GM19239 (cell line): ENCODE measurements around the gene ARL11.
"Not testable (repeated sequence)": the region's sequence is repeated elsewhere in the genome, so short reads cannot be mapped to it uniquely, and the experiment has no call there.

Experiments
- DNase-seq: peaks from one replicate; pipeline ENCODE4 v3.0.0; 2011; ENCODE audit warnings: low spot score; ENCODE audit not compliant: insufficient read length
- FAIRE-seq: peaks from 2 replicates; lab custom pipeline; 2011; peaks lifted over from hg19 to GRCh38; lab: Jason Lieb, UNC

ARL11 gene

GRCh38 chr13:49610176-49610575 lies 18.1 kb upstream of the ARL11 start:
- FAIRE-seq (no peak), DNase-seq (no peak)

GRCh38 chr13:49612042-49612441 lies 16.3 kb upstream of the ARL11 start:
- not testable (repeated sequence) for DNase-seq, FAIRE-seq

DNA sequence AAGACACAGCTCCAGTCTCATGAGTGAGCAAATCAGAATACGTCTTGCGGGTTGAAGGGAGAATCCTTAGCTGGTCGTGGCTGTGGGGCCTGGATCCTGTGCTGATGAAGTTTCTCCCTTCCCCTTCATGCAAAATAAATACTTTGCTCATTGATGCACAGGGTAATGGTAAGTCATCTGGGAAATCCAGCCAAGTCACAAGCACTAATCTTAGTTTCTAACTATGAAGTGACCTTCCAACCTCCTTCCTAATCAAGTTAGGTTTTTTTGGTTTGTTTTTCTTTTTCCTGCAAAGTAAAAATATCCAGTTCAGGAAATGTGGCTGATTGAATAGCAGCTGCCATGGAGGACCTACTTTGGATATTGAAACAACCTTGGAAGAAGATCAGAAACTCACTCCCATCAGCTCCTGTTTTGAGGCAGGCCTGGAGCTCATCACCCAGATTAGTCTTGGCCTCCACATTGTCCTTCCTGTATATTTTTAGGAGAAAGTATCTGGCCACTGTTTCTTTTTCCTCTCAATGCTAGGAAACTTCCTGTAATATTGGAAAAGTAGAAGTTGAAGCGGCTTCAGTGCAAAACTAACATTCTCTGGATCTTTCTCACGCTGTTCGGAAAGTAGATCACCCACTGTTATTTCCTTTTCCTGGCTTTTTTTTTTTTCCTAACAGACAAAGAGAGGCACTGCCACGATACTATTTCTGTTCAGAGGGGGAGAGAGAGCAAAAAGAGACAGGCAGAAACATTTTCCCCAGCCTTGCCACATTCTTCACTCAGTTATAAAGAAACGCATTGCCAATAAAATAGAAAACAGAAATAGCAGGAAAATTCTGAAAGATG lies 12.3 kb upstream of the ARL11 start:
- DNase-seq = no peak
- FAIRE-seq = no peak

DNA sequence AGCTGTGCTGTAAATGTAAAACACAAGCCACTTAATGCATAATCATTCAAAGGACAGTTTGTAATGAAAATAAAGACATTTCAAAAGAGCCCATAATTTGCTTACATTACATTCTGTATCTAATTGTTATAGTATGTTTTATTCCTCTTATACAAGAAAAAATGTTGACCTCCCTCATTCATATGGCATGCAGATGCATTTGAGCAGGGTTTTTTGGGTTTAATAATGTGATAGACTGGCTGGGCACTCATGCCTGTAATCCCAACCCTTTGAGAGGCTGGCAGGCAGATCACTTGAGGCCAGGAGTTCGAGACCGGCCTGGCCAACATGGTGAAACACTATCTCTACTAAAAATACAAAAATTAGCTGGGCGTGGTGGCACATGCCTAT lies 11.6 kb upstream of the ARL11 start:
- no peak for DNase-seq
- FAIRE-seq = no peak

GRCh38 chr13:49620170-49620621 lies 8.1 kb upstream of the ARL11 start:
- DNase-seq (peak; percentile 40), FAIRE-seq (peak; percentile 59)

DNA sequence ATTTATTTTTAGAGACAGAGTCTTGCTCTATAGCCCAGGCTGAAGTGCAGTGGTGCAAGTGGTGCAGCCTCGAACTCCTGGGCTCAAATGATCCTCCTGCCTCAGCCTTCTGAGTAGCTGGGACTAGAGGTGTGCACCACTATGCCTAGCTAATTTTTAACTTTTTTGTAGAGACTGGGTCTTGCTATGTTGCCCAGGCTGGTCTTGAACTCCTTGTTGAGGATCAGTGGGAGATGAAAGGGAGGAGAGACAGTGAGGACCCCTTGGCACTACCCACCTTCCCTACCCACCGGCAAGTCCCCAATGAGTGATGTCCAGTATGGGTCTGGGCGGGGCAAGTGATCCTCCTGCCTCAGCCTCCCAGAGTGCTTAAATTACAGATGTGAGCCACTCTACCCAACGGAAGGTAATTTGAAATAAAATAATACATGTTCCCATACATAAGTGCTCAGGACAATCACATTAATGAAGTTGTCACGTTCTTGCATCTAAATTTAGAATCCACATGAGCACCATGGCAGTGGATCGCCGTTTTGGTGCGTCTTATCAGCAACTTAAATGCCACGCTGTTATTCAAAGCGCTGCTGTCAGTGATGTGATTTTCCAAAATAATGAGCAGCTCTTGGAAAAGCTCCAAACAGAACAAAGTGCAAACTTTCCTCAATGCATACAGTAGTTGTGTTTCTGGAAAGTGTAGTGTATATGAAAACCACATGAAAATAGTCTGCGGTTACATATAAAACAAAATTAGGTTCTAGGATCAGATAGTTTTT lies 5.9 kb upstream of the ARL11 start:
- no peak for FAIRE-seq
- no peak for DNase-seq

DNA sequence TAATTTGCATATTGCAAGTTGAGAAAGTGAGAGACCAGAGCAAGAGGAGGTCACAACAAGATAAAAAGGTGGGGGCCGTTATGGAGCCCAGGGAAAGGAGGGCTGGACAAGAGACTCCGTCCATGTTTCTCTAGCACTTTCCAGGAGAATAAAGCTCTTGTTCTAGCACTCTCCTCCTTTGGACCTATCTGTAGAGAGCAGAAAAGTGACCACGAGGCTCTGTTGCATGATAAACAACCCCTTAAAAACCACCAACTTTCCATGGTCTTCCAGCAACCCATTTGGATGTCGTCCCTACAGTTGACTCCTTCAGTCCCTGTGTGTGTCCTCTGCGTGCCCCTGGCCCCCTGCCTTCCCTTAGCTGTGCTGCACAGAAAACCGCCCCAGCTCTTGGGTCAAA lies 4.1 kb upstream of the ARL11 start:
- DNase-seq (no peak), FAIRE-seq (no peak)

GRCh38 chr13:49625392-49626079 lies 2.8 kb upstream of the ARL11 start:
- no peak for FAIRE-seq

GRCh38 chr13:49629196-49629938 lies 1.1 kb downstream of the ARL11 start:
- DNase-seq = no peak
- FAIRE-seq = no peak

More at GRCh38 chr13:49625392-49626079, 2.8 kb upstream of the ARL11 start:
- DNase-seq = no peak

DNA sequence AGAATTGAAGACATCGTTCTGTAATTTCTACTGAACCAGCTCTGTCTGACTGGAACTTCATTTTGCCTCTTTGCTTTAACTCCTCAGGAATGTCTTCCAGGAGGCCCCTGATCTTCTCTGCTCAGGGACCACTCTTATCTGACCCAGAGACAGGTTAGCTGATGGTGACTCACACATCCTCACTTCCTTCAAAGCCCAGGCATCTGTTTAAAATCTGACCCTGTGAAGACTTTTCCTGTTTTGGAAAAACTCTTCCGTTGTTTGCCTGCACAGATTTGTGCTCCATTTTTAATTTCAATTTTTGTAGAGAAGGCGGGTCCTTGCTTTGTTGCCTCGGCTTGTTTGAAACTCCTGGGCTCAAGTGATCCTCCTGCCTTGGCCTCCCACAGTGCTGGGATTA lies 1.6 kb downstream of the ARL11 start:
- DNase-seq (no peak), FAIRE-seq (no peak)

GRCh38 chr13:49630580-49630979 lies 2.3 kb downstream of the ARL11 start:
- FAIRE-seq (no peak), DNase-seq (no peak)

DNA sequence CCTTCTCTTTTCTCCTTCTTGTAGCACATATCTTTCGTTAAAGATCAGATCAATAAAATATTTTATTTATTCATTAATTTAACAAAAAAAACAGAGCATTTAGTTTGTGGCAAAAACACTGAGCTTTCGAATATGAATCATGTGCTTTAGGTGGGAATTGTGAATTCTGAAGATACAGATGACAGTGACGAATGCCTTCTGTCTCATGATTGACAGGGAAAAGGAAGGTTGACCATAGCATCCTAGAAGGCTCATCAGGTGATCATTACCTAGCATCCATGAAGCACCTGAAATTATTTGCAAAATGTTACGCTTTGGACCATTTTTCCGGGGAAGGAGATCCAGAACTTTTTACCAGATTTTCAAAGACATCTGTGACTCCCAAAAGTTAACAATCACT lies 3.8 kb downstream of the ARL11 start:
- FAIRE-seq = no peak
- no peak for DNase-seq

- no peak for FAIRE-seq
- no peak for DNase-seq
Measured at GRCh38 chr13:49633710-49634109, 5.4 kb downstream of the ARL11 start.

- DNase-seq (no peak), FAIRE-seq (peak; percentile 96)
Measured at GRCh38 chr13:49635599-49636433, 7.5 kb downstream of the ARL11 start.

GRCh38 chr13:49636705-49637104 lies 8.4 kb downstream of the ARL11 start:
- no peak for DNase-seq

GRCh38 chr13:49638030-49638743 lies 9.9 kb downstream of the ARL11 start:
- no peak for DNase-seq
- no peak for FAIRE-seq

More at GRCh38 chr13:49636705-49637104, 8.4 kb downstream of the ARL11 start:
- FAIRE-seq = no peak

GRCh38 chr13:49638744-49639072 lies 10.4 kb downstream of the ARL11 start:
- DNase-seq (no peak), FAIRE-seq (no peak)

GRCh38 chr13:49641801-49642291 lies 13.5 kb downstream of the ARL11 start:
- FAIRE-seq (no peak), DNase-seq (no peak)
